Activated T-helper 1 cell treated with anti-CD3 and anti-CD28 coated beads, Interleukin-2, amount 50 U/mL, for 16 hours (primary cell): Measurements from ENCODE around the gene HEPN1.

ENCODE experiments used
- DNase-seq, 2 donors: peaks; one replicate each; pipeline ENCODE4 v3.0.0-alpha.2; 2020; ENCODE audit warnings: low read depth in 1 of 2, low spot score in 1 of 2

The HEPN1 gene

DNA sequence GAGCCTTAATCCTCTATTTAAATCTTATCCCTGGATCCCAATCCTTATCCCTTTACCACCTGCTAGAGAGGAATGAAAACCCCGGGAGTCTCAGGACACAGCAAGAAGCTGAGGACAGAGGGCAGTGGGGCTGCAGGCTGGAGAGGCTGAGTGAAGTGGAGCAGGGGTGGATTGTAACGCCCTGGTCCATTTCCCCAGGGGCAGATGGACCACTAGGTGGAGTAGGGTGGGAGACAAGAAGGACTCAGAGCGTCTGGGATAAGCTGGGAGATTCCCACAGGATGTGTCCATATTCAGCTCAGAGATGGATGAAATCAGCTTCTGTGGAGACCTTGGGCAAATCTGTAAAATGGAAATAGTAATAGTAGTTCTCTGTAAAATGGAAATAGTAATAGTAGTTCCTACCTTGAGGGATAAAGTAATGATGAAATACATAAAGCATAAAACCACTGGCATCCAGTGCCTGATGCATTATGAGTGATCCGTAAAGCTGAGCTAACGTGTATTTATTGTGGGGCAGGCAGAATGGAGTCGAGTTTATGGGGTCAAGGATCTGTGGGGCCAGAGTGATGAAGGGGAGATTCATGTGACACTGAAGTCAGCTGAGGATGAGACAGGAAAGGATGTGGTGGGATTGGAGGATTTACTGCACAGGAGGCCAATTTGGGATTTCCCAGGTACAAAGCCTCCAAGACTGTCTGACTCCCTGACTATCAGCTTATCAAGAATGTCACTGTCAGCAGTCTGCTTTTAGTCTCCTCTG is 19.5 kb upstream of the HEPN1 start:
- no peak for DNase-seq

DNA sequence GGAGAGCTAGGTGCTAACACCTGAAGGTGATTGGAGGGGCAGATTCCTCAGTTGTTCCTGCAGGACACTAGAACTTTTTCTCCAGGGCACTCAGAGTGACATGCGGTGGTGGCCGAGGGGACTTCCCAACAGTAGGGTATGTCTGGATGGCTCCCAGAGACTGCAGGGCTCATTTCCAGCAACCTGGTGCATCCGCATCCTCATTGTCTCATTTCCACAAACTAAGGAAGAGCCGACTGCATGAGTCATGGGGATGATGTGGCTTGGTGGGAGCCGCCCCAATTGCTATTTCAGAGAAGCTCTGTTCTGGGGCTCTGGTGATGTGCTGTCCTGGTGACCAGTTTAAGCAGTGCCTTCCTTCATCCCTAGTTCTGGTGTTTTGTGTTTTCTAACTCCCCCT is 18.6 kb upstream of the HEPN1 start:
- DNase-seq = no peak

DNA sequence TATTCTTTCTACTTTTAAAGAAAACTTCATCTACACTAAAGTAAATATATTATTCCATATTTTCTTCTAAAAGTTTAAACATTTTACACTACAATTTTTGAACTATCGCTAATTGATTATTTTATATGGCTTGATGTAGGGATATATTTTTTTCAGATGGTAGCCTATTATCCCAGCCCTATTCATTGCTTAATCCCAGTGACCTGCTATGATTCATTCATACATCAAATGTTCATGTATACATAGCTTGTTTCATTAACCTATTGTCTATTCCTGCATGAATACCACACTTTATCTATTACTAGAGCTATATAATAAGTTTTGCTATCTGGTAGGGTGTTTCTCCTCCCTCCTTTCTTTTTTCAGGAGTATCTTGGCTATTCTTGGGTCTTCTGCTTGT is 16.4 kb upstream of the HEPN1 start:
- no peak for DNase-seq

DNA sequence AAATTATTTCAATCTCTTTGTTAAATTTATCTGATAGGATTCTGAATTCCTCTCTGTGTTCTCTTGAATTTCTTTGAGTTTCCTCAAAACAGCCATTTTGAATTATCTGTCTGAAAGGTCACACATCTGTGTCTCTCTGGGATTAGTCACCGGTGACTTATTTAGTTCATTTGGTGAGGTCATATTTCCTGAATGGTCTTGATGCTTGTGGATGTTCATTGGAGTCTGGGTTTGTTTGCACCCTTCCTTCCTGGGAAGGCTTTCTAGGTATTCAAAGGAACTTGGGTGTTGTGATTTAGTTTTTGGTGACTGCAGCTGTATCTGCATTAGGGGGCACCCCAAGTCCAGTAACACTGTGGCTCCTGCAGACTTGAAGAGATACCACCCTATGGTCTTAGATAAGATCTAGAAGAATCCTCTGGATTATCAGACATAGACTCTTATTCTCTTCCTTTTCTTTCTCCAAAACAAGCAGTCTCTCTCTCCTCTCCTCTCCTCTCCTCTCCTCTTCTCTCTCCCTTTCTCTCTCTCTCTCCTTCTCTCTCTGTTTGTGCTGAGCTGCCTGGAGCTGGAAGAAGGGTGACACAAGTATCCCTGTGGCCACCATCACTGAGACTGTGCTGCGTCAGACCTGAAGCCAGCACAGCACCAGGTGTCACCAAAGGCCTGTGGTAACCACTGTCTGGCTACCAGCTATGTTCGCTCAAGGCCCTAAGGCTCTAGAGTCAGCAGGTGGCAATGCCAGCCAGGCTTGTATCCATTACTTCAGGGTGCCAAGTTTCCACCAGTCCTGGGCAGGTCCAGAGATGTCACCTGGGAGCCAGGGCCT is 3.3 kb upstream of the HEPN1 start:
- no peak for DNase-seq

DNA sequence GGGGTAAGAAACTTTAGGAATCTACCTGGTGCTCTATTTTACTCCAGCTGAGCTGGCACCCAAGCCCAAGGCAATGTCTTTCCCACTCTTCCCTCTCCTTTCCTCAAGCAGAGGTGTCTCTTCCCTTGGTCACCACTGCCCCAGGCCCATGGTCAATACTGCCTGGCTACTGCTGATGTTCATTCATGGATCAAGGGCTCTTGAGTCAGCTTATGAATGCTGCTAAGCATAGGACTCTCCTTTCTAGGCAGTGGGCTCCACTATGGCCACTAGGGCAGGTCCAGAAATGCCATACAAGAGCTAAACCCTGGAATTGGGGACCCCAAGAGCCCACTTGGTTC is 2.7 kb upstream of the HEPN1 start:
- no peak for DNase-seq

DNA sequence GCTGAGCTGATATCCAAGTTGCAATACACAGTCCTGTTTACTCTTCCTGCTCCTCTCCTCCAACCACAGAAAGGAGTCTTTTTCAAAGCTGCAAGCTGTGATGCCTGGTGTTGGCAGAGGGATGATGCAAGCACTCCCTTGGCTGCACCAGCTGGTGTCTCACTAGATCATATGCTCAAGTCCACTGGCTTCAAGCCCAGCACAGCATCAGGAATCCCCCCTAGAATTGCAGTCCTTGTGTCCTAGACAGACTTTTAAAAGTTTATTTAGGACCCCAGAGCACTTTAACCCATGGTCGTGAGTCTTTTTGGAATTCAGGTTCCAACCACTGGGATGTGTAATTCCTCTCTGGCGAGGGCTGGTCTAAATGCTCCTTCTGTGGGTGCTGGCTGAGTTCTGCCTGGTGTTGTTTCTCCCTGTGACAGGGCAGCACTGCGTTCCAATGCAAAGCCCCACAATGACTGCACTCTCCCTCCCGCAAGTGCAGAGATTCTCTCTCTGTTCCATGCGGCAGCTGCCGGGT is 1.9 kb upstream of the HEPN1 start:
- DNase-seq = no peak

DNA sequence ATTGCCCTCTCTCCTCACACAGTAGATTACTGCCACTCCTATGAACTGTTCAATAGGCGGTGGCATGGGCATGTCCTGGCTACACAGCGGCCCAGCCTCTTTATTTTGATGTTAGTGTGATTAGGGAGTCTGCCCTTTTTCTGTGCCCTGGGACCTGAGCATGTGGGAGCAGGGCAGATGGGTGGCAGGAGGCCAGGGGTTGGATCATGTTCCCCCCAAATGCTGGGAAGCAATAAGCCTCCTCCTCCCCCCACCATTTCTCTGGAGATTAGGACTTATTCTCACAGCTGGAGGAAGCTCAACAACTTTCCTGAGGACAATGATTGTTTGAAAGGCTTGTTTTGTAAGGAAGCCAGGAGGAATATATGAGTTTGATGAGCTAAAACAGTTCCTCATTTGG is 848 bp downstream of the HEPN1 start:
- no peak for DNase-seq

DNA sequence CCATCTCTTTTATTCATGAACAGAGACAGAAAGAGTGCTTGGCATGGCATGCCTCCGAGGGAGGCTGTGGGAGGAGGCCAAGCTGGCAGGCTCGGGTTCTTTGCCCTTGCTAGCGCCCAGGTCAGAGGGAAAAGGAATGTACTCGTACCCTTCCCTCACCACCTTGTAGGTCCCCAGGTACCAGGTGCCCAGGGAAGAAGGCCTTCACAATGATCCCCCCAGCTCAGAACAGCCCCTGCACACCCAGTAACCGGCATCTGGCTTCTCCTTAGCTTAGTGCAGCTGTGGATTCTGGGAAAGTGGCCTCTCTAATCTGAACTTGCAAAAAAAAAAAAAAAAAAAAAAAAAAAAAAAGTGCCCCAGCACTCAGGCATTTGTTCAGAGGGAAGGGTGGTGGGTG is 1.3 kb downstream of the HEPN1 start:
- DNase-seq = no peak

DNA sequence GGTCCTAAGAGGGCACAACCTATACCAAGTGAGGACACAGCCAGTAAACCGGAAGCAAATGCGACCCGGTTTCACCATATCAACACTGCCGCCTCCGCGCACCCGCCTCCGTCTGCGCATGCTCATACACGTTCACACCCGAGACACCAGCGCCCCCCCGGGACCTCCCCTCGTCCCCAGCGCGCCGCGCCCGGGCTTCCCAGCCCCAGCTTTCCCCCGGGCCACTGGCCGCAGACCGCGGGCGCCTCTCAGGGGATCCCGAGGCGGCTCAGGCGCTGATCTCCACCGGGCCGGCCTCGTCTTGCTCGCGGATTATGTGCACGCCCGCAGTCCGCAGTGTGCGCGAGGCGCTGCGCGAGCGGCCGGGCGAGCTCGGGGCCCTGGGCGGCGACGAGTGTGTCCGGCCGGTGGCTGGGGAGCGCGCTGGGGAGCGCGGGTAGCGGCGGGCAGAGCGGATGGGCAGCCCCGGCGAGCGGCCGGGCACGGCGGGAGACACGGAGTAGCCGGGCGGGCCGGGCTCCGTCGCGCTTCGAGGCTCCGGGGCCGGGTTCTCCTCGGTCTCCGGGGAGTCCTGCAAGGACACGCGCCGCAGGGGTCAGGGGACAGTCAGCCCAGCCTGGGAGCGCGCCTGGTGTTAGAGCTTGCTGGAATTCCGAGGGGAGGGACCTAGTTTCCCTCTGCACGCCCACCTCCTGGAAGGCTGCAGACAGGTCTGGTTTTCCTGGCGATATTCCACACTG is 2.0 kb downstream of the HEPN1 start:
- DNase-seq = peak; percentile 21 to 60

DNA sequence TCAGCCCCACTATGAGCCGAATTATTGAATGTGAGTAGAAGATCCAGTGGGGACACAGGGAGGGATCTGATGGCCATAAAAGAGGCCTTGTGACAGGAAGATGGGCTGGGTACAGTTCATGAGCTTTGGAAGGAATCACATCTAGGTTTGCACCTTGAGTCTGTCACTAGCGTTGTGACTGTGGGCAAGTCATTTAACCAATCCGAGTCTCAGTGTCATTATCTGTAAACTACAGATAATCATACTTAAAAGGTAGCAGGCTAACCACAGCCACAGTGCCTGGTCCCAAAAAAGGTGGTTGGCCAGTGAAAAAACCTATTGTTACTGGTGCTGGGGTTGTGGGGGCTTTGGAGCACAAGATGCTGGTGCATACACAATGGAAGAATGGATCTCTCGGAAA is 3.8 kb downstream of the HEPN1 start:
- no peak for DNase-seq

DNA sequence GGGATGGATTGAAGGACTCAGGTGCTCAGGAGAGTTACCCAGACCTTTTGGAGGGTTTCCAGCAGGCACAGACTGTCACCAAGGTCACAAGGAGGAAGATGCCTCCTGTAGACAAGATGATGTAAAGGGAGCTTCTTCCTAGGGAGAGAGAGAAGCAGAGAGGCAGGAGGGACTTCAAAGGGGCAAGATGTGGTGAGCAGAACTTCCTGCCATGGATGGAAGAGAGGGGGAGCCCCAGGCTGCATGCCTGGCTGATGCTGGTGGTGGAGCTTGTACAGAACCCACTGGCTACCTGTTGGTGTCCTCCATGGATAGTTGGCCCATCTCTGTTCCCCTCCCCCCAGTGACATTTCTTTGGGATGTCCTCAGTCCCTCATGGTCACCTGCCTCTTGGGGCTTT is 4.2 kb downstream of the HEPN1 start:
- no peak for DNase-seq

DNA sequence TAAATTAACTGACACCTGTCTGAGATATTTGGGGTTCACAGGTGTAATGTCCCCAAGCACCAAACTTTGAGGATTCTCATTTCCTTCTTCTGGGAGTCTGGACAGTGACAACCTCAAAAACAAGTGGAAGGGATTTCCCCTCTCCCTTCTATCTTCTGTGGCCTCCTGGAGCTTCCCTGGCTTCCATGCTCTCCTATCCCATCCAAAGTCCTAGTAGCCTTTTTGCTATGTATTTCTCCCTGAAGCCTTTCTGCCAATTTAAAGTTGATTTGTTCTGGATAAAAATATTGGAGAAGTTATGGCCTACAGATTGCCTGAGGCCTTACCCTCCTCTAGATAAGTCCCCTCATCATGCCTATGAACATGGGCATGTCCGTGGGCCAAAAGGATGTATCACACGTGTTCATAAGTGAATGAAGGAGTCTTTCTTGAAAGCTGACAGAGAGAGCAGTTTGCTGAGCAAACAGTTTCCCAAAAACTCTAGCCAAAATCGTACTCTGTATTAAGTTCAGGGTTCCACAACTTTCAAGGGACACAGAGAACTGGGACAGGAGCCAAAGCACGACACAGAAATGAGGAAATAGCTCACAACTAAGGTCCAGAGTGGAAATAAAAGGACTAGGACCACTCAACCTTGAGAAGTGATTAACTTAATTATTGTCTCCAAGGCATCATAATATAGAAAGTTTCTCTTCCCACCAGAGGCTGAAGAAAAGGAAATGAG is 10.1 kb downstream of the HEPN1 start:
- DNase-seq = no peak

DNA sequence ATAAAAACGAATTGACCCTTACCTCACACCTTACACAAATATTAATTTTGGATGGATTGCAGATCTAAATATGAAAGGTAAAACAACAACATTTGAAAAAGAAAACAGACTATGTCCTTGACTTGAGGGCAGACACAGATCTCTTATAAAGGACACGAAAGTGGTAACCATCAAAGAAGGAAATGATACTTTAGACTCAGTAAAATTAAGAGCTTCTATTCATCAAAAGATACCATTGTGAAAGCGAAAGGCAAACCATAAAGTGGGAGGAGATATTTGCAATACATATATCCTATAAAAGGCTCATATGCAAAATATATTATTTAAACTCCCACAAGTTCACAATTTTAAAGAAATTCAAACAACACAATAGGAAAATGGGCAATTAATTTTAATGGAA is 11.7 kb downstream of the HEPN1 start:
- no peak for DNase-seq

DNA sequence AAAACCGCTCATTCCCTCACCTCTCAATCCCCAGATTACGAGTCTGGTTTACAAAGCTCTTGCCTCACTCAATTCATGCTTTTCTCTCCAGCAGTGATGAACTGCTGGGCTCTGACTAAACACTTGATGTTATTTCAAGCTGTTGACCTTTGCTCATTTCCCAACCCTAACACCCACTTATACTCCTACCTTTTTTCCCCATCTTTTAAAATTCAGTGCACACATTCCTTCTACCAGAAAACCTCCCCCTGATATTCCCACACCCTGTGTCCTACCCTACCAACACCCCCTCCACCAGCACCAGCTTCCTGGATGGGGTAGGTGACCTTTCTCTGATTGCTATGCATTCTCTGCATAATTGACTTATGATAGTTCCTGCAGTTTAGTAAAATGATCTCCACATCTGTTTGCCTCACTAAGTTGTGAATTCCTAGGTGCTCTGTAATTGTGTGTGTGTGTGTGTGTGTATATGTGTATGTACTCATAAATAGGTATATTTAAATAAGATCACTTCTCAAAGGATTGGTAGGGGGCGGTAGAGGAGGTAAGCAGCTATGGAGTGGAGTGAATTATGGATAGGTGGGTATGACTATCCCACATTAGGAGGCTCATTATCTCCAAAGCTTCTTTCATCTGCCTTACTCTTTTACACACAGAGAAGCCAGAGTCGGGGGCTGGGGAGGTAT is 16.0 kb downstream of the HEPN1 start:
- no peak for DNase-seq

DNA sequence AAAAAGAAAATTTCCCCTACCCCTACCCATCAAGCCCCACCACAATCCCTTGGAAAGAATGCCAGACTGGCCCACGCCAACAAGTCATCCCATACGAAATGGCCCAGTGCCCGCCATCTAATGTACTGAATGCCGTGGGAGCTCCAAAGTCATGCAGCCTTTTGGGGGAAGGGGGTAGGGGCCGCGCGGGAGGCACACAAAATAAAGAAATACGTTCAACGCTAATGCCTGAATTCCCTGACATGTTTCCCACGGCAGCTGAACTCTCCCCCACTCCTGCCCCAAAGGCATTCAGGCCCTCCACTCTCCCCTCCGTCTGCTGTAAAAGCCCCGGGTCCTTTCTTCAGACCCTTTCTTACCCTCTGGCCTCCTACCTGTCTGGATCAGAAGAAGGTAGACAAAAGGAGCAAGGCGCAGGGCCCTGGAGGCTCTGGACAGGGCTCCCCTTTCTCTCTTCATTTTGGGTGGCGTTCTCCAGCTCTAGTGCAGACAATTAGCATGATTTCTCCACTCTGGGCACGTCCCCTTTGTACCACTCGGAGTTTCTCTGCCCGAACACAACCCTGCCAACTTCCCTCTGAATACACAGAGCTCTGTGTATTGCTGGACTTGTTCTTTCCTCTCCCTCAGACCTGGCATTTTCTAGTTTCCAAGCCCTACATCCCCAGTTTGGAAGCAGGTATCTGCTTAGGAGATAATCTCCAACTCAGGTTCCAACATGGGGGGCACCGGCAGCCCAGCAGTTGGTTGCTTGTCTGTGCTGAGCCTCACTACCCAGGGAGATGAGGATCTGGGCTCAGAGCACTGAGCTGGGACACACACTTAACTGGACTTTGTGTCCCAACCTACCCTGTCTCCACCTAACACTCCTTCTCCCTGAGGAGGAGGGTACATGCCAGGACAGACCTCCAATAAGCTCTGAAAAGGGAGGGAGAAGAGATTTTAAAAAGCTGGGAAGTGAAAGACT is 16.8 kb downstream of the HEPN1 start, which contains the start of gene HEPACAM:
Gene HEPACAM, minus strand, starts transcription at position 500 of the 967 bp plus-strand sequence. Its CDS starts 41 bp downstream, at position 459.
- DNase-seq = no peak

DNA sequence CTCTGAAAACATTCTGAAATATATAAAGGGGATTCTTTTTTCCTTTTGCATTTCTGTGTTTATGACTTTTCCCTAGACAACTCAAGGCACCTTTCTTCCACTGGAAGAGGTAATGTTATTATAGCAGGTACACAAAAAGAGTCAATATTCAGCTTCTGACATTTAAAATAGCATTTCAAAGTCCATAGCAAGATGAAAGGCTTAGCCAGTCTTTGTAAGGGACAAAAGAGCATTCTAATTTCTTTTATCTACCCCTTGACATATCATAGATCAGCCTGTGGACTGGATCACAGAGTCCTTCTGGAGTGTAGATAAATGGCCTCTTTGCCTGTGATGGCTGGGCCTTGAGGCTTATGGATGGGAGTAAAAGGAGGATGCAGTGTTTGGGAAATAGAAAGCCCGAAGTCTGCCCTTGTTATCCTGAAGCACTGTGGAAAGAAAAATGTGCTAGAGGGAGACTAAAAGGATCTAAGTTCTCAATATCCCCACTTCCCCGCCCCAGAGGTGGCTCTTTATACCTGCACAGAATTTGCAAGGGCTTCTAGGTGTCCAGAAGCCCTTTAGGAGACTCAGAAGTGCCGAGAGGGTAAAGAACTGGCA is 18.4 kb downstream of the HEPN1 start:
- DNase-seq = no peak

DNA sequence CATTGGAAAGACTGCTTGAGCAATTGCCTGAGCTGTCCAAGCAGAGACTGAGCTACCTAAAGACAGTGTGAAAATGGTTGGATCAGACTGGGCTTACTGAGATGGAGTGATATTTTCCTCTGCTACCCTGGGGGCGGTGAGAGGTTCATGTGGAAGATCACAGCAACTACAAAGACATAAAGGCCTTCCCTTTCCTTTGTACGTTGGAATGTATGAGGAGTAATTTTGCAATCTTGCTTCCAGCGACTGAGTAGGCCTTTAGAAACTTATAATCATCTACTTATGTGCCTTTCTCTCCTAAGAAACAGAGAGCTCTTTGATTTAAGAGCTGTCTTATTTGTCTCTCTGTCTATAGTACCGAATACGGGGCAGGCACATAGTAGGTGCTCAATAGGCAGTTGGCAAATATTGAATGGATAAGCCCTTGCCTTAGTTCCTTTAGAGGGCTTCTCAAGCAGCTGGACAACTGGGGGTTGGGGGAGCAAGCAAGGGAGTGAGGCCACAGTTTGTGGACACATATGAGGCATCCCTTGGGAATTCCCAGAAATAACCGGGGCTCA is 19.2 kb downstream of the HEPN1 start:
- no peak for DNase-seq

DNA sequence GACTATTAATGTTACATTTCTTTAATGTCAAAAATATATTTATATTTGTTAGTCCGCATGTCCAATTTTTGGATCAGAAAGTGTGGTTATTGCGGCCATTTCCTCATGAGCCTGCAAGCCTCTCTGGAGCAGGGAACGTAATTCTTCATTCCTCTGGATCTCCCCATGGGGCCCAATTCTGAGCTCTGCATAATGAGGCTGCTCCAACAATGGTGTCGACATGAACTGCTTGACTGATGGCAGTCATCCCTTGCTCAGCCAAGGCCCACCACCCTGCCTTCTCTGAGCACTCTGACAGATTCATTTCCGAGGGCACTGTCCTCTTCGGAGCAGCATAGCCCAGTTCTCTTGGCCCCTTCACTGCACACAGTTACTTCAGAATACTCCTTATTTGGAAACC is 19.9 kb downstream of the HEPN1 start:
- no peak for DNase-seq

DNA sequence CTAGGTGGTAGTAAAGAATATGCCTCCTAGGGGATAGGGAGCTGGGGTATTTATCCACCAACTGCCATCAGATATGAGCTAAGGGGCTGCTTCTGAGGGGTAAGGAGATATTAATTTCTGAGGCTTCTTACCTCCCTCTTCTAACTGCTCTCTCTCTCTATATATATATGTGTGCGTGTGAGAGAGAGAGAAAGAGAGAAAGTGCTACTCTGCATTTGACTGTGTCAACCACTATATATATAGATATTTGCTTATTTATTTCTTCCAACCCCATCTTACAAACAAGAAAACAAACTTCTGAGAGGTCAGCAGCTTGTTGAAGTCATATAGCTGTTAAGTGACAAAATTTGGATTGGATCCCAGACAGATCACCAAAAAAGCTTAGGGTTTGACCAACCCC is 22.7 kb downstream of the HEPN1 start:
- no peak for DNase-seq
